GM18507 (cell line): ENCODE results near the gene KIF4A.
"Not testable (repeated sequence)": the region's sequence is repeated elsewhere in the genome, so short reads cannot be mapped to it uniquely, and the experiment has no call there.

Experiments used
- DNase-seq: peaks from one replicate; pipeline ENCODE4 v3.0.0; 2011; ENCODE audit warnings: low read depth; ENCODE audit not compliant: insufficient read length; ENCODE audit errors: extremely low spot score
- FAIRE-seq: peaks from 2 replicates; lab custom pipeline; 2011; peaks lifted over from hg19 to GRCh38; lab: Jason Lieb, UNC

KIF4A gene

GRCh38 chrX:70279081-70279480 is 10.8 kb upstream of the KIF4A start:
- FAIRE-seq, result no peak

DNA sequence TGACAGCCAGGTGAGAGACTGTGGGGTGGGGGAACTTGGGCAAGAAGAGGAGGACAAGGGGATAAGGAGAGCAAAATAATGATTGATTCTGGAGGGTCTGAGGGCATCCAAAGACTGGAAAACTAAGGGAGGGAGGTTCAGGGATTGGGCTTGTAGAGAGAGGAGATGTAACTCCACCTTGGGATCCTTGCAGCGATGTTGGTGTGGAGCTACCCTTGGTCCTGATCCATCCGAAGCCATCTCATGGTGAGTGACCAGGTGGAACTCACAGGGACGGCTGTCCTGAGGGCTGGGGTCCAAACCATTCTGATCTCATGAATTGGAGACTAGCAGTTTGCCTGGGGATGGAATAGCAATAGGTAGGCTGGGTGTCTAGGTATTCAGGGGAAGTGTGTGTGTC is 9.3 kb upstream of the KIF4A start:
- FAIRE-seq, result no peak
- DNase-seq, result no peak

More at GRCh38 chrX:70279081-70279480, 10.8 kb upstream of the KIF4A start:
- DNase-seq, result no peak

GRCh38 chrX:70281951-70282350 is 8.0 kb upstream of the KIF4A start, which contains the start of gene RAB41:
RAB41 (plus strand) TSS chrX:70282172; CDS start chrX:70282218, 46 bp downstream.
- no peak for FAIRE-seq
- no peak for DNase-seq

- FAIRE-seq, result no peak
- no peak for DNase-seq
Measured at GRCh38 chrX:70289168-70289792, 624 bp upstream of the KIF4A start.

GRCh38 chrX:70292788-70293187 is 2.9 kb downstream of the KIF4A start:
- no peak for FAIRE-seq
- DNase-seq, result no peak

- no peak for FAIRE-seq
- DNase-seq, result no peak
Measured at GRCh38 chrX:70293621-70294020, 3.7 kb downstream of the KIF4A start.

GRCh38 chrX:70301716-70302115 is 11.8 kb downstream of the KIF4A start:
- DNase-seq (no peak), FAIRE-seq (no peak)

GRCh38 chrX:70313503-70313902 is 23.6 kb downstream of the KIF4A start:
- DNase-seq (no peak), FAIRE-seq (no peak)

GRCh38 chrX:70322784-70323183 is 32.9 kb downstream of the KIF4A start:
- FAIRE-seq (no peak), DNase-seq (no peak)

DNA sequence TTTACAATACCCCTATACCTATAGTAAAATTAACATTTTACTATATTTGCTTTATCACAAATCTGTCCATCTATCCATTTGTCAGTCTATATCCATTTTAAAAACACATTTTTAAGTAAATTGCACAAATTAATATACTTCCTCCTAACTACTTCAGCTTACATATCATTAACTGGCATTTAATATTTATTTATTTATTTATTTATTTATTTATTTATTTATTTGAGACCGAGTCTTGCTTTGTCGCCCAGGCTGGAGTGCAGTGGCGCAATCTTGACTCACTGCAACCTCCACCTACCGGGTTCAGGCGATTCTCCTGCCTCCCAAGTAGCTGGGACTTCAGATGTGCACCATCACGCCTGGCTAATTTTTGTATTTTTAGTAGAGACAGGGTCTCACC is 33.7 kb downstream of the KIF4A start:
- not testable (repeated sequence) for FAIRE-seq

GRCh38 chrX:70324326-70324725 is 34.4 kb downstream of the KIF4A start:
- FAIRE-seq (no peak), DNase-seq (no peak)

More for the DNA sequence above, 33.7 kb downstream of the KIF4A start:
- DNase-seq, result not testable (repeated sequence)

DNA sequence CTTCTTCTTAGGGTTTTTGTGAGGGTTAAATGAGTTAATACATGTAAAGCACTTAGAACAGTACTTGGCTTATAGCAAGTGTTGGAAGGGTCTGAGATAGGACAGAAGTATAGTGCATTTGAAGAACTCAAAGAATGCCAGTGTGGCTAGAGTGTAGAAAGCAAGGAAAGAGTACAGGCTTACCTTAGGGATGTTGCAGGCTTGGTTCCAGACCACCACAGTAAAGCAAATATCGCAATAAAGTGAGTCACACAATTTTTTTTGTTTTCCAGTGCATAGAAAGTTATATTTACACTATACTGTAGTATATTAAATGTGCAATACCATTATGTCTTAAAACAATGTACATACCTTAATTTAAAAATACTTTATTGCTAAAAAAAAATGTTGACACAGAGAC is 41.3 kb downstream of the KIF4A start:
- no peak for FAIRE-seq
- no peak for DNase-seq

GRCh38 chrX:70332600-70332999 is 42.7 kb downstream of the KIF4A start:
- peak; percentile 41 for FAIRE-seq
- DNase-seq, result no peak

- DNase-seq (no peak), FAIRE-seq (peak; percentile 94)
Measured at GRCh38 chrX:70336767-70337166, 46.9 kb downstream of the KIF4A start.

DNA sequence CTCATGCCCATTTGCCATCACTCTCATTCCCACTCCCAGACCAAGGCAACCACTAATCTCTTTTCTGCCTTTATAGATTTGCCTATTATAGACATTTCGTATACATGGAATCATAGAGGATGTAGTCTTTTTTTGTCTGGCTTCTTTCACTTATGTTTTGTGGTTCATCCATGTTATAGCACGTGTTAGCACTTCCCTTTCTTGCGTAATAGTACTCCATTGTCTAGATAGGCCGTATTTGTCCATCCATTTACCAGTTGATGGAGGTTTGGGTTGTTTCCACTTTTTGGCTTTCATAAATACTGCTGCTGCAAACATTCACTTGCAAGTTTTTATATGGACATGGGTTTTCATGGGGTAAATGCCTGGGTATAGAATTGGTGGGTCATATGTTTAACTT is 48.4 kb downstream of the KIF4A start:
- no peak for DNase-seq
- FAIRE-seq, result peak; percentile 50

DNA sequence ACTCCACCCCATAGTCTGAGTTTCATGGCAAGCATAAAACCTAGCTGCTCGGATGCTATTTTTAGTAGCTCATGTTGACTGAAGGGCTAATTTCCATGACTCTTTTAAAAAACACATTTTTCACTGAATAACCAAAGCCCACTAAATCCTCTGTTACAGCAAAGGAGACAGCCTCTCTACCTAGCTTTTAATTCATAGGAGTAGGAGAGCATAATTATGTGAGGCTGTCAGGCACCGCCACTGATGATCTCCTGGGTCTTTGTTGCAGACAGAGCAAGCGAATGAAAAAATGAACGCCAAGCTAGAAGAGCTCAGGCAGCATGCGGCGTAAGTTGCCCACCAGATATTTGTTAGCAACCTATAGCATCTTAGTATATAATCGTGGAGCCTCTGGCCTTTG is 53.5 kb downstream of the KIF4A start:
- DNase-seq, result no peak
- no peak for FAIRE-seq

- FAIRE-seq, result no peak
- no peak for DNase-seq
Measured at GRCh38 chrX:70346418-70347070, 56.6 kb downstream of the KIF4A start.

GRCh38 chrX:70348825-70349224 is 58.9 kb downstream of the KIF4A start:
- FAIRE-seq, DNase-seq: not testable (repeated sequence)

DNA sequence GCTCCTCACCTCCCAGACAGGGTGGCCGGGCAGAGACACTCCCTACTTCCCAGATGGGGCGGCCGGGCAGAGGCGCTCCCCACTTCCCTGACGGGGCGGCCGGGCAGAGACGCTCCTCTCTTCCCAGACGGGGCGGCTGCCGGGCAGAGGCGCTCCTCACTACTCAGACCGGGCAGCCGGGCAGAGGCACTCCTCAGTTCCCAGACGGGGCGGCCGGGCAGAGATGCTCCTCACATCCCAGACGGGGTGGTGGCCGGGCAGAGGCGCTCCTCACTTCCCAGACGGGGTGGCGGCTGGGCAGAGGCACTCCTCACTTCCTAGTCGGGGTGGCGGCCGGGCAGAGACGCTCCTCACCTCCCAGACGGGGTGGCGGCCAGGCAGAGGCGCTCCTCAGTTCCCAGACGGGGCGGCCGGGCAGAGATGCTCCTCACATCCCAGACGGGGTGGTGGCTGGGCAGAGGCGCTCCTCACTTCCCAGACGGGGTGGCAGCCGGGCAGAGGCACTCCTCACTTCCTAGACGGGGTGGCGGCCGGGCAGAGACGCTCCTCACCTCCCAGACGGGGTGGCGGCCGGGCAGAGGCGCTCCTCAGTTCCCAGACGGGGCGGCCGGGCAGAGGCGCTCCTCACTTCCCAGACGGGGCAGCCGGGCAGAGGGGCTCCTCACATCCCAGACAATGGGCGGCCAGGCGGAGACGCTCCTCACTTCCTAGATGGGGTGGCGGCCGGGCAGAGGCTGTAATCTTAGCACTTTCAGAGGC is 59.6 kb downstream of the KIF4A start:
- FAIRE-seq, result not testable (repeated sequence)

DNA sequence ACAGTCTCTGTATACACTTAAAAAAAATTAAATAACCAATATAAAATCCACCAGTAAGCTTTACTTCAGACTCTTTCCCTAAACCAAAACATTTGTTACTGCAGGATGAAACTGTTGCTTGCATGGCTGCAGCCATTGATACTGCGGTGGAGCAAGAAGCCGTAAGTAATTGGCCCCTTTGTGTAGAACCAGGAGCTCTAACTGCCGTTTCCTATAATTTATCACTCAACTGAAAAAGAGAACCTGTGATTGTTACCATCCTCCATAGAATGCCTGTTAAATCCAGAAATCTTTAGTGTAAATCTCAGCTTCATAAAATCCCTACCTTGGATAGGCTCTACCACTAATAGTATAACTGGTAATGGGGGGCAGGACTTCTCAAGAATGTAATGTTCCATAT is 62.6 kb downstream of the KIF4A start:
- FAIRE-seq (no peak), DNase-seq (no peak)

More for the DNA sequence above, 59.6 kb downstream of the KIF4A start:
- not testable (repeated sequence) for DNase-seq
